ENCODE data around the gene ATP2B2.

DNA sequence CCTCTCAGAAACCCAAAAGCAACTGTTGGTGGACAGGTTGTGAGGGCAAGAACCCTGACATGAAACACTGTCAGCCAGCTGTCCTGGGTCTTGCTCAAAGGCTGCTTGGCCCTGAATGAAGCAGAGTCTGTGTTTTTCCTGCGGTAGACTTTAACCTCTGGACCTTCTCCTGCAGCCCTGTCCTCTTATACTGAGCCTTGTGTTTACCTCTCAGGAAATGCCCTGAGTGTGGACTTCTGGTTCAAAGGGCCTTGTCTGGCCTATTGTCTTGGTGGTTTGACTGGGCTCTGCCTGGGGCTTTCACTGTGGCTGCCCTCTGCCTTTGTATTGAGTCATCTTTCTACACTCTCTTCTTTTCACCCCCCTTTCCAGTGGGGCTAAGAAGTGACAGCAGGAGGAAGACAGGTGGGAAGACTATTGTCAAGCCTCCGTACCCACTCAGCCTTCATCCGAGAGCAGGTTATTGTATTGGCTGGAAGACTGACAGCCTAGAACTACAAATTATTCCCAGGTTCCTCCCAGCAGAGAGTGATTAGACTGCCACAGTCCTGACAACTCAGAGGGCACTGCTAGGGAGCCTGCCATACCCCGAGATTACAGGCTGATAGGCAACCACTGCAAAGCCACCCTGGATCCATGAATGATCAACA, 187.9 kb downstream of the ATP2B2 start:
- TF ChIP-seq POLR2AphosphoS5 (IDR thresholded peaks at IDR 0.05; ENCODE audit: low read length) (no peak), NFYA (IDR thresholded peaks at IDR 0.05; ENCODE audit: borderline replicate concordance, low read depth, low read length) (no peak), PML (IDR thresholded peaks at IDR 0.05; ENCODE audit: low read length) (no peak)
